ENCODE measurements around the gene PGA5.
"Not testable (repeated sequence)": the region's sequence is repeated elsewhere in the genome, so short reads cannot be mapped to it uniquely, and the experiment has no call there.

PGA5 gene

DNA sequence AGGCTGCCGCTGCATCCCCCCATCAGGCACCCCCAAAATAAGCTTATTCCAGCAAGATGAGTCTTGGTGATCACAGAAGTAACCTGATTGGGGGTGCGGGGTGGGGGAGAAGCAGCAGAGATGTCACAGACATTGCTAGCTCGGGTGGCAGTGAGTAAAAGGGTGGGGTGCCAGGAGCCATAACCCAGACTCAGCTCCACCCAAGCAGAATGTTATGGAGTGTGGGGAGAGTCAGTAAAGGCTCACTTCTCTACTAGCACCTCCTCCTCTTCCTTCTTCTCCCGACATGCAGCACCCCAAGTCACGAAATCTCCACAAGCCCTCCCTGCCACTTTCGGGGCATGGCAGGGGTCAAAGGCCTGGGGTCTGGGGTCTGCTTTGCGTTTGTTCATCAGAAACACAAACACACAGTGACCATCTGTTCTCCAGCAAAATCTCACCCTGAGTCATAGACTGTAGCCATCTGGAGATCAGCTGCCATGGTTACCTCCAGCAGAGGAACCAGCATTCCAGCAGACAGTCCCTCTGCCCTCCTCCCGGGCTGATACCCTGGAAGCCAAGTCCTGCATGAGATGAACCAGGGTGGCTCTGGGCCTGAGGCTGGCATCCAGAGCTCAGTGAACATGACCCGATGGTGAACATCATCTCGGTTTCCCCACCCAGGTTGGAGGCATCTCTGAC lies 14.4 kb upstream of the PGA5 start:
- in situ Hi-C loops (cut with MboI; ENCODE audit: low sequenced_read_pairs), result not testable (repeated sequence)

DNA sequence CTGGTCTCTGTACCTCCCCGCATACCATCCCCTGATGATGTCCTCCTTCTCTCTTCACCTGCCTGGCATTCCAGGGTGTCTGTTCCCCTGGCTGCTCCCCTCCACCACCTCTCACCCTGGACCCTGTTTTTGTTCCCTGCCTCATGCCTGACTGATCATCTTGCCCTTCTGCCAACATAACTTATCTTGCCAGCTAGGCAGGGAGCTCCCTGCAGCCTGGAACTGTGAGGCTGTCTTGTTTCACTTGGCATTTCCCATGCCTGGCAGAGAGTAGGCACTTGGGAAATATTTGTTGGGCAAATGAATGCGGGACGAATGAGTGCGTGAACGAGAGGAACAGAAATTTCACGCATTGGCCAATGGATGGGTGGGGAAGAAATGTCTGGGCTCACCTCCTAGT lies 11.5 kb upstream of the PGA5 start:
- in situ Hi-C loops (cut with MboI; ENCODE audit: low sequenced_read_pairs), result not testable (repeated sequence)

DNA sequence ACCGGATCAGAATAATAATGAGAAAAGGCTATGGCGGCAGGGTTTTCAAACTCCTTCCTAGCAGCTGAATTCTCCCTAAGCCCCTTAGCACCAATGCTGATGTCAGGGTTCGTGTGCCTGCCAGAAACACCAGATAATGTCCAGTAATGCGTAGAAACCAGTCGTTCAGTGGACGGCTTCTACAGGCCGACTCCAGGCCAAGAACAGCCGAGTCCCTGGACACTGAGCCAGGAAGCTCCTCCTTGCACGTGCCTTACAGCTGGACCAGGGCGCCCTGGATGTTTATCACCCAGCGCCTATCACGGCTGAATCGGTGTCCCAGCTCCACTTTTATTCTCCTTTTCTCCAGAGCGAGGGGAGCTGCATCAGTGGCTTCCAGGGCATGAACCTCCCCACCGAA lies 9.9 kb upstream of the PGA5 start:
- in situ Hi-C loops (cut with MboI; ENCODE audit: low sequenced_read_pairs), result not testable (repeated sequence)

DNA sequence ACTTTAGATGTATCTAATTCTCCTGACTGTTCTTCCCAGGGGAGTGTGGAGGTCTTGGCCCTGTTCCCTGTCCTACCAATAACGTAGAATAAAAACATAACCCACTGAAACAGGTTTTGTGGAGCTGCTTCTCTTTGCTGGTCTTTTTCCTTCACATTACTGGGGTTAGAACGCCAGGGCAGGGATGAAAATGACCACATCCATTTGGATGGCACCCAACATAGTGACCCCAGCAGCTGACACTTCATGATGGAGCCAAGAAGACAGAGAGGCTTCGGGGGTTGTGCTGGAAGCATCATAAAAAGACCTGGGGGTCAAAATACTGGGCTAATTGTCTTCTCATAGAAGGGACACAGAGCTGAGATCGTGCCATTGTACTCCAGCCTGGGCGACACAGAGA lies 9.4 kb upstream of the PGA5 start:
- in situ Hi-C loops (cut with MboI; ENCODE audit: low sequenced_read_pairs), result not testable (repeated sequence)

DNA sequence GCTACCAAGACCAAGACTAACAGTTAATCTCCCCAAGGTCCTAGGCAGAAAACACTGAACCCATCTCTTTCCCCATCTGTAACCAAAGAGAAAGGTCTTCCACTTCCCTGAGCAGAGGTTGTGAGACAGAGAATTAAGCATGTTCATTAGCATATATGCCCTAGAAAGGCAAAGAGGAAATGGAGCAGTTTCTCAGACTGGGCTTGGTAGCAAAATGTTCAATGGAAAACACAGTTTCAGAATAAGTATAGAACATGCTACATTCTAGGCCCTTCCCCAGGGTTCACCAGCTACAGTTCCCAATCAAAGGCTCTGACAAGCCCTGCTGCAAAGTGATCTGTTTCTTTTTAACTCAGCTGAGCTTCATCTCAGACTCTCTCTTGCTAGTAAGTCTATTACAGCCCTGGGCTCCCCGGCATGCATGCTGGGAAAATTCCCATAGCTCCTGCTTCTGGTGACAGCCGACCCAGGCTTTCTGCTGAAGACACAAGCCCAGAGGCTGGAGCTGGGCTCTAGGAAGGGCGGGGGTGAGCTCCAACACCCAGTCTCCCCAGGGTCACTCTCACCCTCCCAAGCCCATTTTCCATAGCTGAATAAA lies 8.3 kb upstream of the PGA5 start:
- in situ Hi-C loops (cut with MboI; ENCODE audit: low sequenced_read_pairs), result not testable (repeated sequence)

DNA sequence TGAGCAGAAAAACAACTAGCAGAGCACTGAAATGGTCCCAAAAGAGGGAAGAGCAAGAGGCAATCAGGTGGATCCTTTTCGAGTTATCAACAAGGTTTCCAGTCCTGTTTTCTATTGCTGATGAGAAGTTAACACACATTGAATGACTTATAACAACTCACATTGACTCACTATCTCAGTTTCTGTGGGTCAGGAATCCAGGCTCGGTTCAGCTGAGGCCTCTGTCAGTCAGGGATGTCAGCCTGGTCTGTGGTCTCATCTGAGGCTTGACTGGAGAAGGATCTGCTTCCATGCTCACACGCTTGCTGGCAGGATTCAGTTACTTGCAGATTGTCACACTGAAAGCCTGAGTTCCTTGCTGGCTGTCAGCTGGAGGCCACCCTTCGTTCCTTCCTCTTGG lies 3.8 kb upstream of the PGA5 start:
- in situ Hi-C loops (cut with MboI; ENCODE audit: low sequenced_read_pairs), result not testable (repeated sequence)

DNA sequence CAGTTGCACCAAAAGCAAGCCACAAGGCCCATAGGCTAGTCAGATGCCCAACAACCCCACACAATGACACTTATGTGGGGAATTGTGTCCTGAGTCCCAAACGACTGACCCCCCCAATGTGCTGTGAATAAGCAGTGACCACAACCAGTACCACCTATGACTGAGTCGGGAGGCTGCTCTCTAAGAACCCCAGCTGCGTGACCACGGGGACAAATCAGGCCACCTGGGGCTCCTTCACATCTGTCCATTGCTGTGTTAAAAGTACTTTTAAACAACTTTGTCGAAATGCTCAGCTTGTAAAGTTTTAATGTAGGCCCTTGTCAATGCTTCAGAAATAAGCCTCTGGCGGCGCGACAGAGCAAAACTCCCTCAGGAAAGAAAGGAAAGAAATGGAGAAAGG lies 687 bp upstream of the PGA5 start:
- in situ Hi-C loops (cut with MboI; ENCODE audit: low sequenced_read_pairs), result not testable (repeated sequence)

DNA sequence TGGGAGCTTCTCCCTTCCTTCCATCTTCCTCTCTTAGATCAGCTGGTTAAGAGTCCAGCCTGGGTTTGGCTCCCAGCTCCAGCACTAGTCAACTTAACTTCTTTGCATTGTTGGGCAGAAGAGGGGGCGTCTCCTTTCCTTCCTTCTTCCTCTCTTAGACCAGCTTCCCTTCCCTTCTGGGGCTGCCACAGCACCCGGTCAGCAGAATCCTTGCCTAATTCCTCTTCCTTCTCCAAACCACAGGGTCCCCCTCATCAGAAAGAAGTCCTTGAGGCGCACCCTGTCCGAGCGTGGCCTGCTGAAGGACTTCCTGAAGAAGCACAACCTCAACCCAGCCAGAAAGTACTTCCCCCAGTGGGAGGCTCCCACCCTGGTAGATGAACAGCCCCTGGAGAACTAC lies 551 bp downstream of the PGA5 start:
- in situ Hi-C loops (cut with MboI; ENCODE audit: low sequenced_read_pairs), result not testable (repeated sequence)

DNA sequence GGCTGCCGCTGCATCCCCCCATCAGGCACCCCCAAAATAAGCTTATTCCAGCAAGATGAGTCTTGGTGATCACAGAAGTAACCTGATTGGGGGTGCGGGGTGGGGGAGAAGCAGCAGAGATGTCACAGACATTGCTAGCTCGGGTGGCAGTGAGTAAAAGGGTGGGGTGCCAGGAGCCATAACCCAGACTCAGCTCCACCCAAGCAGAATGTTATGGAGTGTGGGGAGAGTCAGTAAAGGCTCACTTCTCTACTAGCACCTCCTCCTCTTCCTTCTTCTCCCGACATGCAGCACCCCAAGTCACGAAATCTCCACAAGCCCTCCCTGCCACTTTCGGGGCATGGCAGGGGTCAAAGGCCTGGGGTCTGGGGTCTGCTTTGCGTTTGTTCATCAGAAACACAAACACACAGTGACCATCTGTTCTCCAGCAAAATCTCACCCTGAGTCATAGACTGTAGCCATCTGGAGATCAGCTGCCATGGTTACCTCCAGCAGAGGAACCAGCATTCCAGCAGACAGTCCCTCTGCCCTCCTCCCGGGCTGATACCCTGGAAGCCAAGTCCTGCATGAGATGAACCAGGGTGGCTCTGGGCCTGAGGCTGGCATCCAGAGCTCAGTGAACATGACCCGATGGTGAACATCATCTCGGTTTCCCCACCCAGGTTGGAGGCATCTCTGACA lies 4.4 kb downstream of the PGA5 start:
- in situ Hi-C loops (cut with MboI; ENCODE audit: low sequenced_read_pairs), result not testable (repeated sequence)

DNA sequence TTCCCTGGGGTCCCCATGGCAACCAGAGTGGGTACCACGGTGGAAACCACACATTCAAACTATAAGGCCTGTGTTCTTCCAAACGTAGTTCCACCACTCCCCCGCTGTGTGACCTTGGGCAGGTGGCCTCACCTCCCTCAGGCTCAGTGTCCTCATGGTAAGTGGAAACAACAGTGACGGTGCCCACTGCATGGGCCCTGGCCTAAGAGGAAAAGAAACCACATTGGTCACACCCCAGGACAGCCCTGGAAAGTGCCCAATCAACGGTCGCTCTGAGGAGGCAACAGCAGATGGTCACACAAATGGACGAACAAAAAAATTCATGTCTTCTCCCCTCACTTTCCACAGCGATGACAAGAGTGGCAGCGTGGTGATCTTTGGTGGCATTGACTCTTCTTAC lies 7.1 kb downstream of the PGA5 start:
- in situ Hi-C loops (cut with MboI; ENCODE audit: low sequenced_read_pairs), result not testable (repeated sequence)

DNA sequence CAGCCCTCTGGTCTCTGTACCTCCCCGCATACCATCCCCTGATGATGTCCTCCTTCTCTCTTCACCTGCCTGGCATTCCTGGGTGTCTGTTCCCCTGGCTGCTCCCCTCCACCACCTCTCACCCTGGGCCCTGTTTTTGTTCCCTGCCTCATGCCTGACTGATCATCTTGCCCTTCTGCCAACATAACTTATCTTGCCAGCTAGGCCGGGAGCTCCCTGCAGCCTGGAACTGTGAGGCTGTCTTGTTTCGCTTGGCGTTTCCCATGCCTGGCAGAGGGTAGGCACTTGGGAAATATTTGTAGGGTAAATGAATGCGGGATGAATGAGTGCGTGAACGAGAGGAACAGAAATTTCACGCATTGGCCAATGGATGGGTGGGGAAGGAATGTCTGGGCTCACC lies 8.2 kb downstream of the PGA5 start:
- in situ Hi-C loops (cut with MboI; ENCODE audit: low sequenced_read_pairs), result not testable (repeated sequence)

DNA sequence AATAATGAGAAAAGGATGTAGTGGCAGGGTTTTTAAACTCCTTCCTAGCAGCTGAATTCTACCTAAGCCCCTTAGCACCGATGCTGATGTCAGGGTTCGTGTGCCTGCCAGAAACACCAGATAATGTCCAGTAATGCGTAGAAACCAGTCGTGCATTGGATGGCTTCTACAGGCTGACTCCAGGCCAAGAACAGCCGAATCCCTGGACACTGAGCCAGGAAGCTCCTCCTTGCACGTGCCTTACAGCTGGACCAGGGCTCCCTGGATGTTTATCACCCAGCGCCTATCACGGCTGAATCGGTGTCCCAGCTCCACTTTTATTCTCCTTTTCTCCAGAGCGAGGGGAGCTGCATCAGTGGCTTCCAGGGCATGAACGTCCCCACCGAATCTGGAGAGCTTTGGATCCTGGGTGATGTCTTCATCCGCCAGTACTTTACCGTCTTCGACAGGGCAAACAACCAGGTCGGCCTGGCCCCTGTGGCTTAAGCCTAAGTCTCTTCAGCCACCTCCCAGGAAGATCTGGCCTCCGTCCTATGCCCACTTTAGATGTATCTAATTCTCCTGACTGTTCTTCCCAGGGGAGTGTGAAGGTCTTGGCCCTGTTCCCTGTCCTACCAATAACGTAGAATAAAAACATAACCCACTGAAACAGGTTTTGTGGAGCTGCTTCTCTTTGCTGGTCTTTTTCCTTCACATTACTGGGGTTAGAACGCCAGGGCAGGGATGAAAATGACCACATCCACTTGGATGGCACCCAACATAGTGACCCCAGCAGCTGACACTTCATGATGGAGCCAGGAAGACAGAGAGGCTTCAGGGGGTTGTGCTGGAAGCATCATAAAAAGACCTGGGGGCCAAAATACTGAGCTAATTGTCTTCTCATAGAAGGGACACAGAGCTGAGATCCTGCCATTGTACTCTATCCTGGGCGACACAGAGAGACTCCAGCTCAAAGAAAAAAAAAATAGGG lies 10.1 kb downstream of the PGA5 start:
- in situ Hi-C loops (cut with MboI; ENCODE audit: low sequenced_read_pairs), result not testable (repeated sequence)

DNA sequence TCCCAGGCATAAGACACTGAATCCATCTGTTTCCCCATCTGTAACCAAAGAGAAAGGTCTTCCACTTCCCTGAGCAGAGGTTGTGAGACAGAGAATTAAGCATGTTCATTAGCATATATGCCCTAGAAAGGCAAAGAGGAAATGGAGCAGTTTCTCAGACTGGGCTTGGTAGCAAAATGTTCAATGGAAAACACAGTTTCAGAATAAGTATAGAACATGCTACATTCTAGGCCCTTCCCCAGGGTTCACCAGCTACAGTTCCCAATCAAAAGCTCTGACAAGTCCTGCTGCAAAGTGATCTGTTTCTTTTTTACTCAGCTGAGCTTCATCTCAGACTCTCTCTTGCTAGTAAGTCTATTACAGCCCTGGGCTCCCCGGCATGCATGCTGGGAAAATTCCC lies 11.4 kb downstream of the PGA5 start:
- in situ Hi-C loops (cut with MboI; ENCODE audit: low sequenced_read_pairs), result not testable (repeated sequence)

DNA sequence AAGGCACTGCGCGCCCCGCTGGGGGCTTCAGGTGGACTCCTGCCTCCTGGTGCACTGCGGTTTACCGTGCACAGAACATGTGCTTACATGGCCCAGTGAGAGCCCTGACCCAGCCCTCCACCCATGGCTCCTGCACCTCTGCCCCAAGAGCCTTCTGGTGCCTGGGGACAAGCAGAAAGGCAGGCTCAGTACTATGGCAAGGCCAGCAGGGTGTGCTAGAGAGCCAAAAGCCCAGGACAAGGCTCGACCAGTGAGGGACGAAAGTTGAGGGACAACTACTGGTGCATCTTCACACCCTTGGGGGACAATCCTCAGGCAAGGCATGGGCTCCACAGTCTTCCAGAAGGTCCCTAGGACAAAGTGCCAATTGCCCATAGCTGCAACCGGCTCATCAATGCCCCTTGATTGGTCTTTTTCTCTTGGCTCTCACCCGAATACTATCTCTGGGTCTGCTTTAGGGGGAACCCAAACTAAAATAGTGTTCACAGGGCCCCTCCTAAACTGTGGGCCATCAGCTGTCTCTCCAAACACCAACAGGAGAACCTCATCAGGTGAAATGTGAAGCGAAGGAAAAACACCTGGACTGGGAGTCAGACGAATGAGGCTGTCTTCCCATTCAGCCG lies 13.5 kb downstream of the PGA5 start:
- in situ Hi-C loops (cut with MboI; ENCODE audit: low sequenced_read_pairs), result no loop called here

DNA sequence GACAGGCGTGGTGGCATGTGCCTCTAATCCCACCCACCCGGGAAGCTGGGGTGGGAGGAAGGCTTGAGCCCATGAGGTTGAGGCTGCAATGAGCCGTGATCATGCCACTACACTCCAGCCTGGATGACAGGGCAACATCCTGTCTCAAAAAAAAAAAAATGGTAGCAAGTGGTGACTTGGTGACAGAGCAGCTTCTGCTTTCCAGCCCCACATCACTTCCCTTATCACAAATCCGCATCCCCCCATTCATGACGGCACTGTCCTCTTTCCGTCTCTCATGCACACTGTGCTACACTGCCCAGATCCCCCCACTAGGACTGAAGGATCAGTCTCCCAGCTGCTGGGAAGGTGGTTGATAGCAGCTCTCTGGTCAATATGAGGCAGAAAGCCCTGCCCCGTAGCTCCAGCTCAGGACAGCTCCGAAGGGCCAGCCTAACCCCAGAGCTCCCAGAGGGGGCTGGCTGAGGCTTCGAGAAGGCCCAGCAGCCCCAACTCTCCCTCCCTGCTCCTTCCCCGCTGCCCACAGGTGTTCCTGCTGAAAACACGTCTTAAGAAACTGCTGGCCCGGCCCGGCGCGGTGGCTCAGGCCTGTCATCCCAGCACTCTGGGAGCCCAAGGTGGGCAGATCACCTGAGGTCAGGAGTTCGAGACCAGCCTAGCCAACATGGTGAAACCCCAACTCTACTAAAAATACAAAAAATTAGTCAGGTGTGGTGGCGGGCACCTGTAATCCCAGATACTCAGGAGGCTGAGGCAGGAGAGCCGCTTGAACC lies 15.9 kb downstream of the PGA5 start:
- in situ Hi-C loops (cut with MboI; ENCODE audit: low sequenced_read_pairs), result no loop called here

DNA sequence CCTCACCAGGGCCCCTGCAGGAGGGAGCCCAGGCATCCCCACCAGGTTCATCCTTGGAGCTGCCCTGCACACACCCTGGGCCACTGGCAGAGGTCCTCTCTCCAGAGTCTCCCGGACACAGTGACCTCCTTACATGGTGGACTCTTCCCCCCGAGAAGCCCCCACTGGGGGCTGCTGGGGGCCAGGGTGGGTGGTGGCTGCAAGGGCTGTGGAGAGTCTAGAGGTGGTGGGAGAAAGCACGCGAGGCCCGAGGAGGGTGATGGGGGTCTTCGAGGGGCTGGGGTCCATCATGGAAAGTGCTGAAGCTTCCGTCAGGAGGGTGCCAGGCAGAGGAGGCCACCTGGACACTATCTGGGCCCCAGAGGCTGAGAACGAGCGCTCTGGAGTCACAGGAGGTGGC lies 17.6 kb downstream of the PGA5 start:
- in situ Hi-C loops (cut with MboI; ENCODE audit: low sequenced_read_pairs), result no loop called here

DNA sequence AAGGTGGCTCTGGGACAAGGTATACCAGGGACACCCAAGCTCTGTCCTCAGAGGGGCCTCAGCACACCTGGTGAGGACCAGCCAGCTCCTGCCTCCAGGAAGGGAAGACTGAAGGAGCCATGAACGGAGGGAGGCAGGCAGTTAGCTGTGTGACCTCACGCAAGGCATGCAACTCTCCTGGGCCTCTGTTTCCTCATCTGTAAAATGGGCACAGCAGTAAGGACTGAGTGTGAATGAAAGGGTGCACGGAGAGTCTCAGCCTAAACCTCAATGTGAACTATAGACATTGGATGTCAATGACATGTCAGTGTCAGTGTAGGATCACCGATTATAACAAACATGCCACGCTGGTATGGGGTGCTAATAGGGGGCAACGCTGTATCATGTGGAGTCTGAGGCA lies 18.4 kb downstream of the PGA5 start:
- in situ Hi-C loops (cut with MboI; ENCODE audit: low sequenced_read_pairs), result no loop called here

DNA sequence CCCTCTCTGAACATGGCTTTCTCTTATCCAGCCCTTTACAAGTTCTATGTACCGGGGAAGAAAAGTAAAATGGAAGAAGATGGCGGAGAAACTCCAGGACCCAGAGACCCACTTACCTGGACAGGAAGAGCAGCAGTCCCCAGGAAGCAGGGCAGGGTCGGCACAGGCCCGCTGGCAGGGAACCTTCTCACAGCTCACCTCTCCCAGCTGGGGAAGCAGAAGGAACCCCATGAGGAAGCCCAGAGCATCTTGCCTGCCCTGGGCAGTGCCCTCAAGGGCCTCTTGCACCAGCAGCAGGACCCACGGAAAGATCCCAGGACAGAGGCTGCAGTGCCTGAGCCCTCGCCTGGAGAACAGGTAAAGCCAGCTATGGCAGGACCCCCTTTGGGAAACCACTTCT lies 23.4 kb downstream of the PGA5 start:
- in situ Hi-C loops (cut with MboI; ENCODE audit: low sequenced_read_pairs), result no loop called here

DNA sequence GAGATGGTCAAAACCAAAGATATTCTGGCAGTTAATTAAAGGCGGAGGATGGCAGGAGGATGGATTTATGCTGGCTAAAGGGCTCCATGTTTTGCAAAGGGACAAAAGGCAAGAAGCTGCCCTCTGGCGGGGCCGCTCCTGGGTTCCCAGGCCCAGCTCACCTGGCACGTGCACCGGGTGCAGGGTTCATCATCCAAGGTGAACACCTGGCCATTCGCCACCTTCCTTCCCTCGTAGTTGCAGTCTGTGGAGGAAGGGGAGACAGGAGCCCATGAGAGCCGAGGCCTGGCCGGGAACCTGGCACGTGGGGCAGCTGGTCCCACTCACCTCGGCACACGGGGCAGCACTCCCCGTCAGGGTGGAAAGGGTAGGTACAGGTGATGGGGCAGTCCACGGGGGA lies 23.8 kb downstream of the PGA5 start:
- in situ Hi-C loops (cut with MboI; ENCODE audit: low sequenced_read_pairs), result no loop called here

DNA sequence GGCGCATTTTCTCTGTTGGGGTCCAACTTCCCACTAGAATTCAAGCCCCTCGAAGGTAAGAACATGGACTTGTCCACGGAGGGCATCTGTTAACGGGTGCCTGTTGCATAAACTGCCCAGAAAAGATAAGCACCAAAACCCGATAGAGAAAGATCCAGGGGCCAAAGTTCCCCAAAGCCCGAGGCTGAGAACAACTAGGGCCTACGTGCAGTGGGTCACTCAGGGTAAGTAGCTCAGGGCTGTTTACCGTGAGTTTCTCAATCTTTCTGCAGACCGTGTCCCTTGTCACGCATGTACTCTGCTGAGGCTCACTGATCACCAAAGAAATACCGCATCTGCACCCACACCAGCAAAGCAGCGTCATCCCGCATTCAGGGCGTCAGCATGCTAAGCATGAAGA lies 24.4 kb downstream of the PGA5 start:
- in situ Hi-C loops (cut with MboI; ENCODE audit: low sequenced_read_pairs), result no loop called here

Data from HL-60/S4 treated with phorbol 12-myristate 13-acetate at 8.2 ng/mL for 4 days and 3 days (cell line).